Hematopoietic multipotent progenitor cell (in vitro differentiated cells): ENCODE measurements around the gene EXO5. TPM values are rescaled to one million over a fixed set of nuclear protein-coding genes. Genes with fewer than 3 reads are reported as not detected.
"Not testable (repeated sequence)": the region's sequence is repeated elsewhere in the genome, so short reads cannot be mapped to it uniquely, and the experiment has no call there.

Source experiments
- DNase-seq, 3 donors: peaks; one replicate each; pipeline ENCODE4 v3.0.0-alpha.2; 2011 to 2015; ENCODE audit warnings: low read depth in 2 of 3, low spot score in 2 of 3
- total RNA-seq: library from RNA; depleted of rRNA; stranded (reverse); fragments of >200 nt; gene quantifications from one replicate; pipeline ENCODE4 v1.2.3, GENCODE V29; 2012

The EXO5 gene
- 5.4 TPM for total RNA-seq

GRCh38 chr1:40508375-40509341 lies at the start of gene EXO5:
Gene EXO5 (plus strand): TSS chr1:40508767. CDS start chr1:40514545, 5,778 bp downstream.
- DNase-seq: peak; percentile 35 to 72 (median 71)

DNA sequence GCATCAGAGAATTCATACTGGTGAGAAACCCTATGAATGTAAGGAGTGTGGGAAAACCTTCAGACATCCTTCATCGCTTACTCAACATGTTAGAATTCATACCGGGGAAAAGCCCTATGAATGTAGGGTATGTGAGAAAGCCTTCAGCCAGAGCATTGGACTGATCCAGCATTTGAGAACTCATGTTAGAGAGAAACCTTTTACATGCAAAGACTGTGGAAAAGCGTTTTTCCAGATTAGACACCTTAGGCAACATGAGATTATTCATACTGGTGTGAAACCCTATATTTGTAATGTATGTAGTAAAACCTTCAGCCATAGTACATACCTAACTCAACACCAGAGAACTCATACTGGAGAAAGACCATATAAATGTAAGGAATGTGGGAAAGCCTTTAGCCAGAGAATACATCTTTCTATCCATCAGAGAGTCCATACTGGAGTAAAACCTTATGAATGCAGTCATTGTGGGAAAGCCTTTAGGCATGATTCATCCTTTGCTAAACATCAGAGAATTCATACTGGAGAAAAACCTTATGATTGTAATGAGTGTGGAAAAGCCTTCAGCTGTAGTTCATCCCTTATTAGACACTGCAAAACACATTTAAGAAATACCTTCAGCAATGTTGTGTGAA lies 45.5 kb upstream of the EXO5 start:
- peak in 1 of 3 donors; percentile 28 for DNase-seq

DNA sequence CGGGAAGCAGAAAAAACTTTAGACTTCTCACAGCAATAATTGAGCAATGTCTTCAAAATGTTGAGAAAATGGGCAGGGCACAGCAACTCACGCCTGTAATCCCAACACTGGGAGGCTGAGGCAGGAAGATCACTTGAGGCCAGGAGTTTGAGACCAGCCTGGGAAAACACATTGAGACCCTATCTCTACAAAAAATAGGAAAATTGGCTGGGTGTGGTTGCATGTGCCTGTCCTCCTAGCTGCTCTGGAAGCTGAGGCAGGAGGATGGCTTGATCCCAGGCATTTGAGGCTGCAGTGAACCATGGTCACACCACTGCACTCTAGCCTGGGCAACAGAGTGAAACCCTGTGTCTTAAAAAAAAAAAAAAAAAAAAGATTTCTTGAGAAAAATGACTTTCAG lies 39.2 kb upstream of the EXO5 start:
- no peak for DNase-seq

GRCh38 chr1:40475268-40475667 lies 33.3 kb upstream of the EXO5 start:
- no peak for DNase-seq

GRCh38 chr1:40476924-40477677 lies 31.5 kb upstream of the EXO5 start, which contains the start of gene ZFP69:
Gene ZFP69 (plus strand): TSS chr1:40477290. CDS start chr1:40479362, 2,072 bp downstream.
- peak in 2 of 3 donors; percentile 79 to 87 for DNase-seq

- peak in 1 of 3 donors; percentile 9 for DNase-seq
Measured at GRCh38 chr1:40477678-40478053, 30.9 kb upstream of the EXO5 start.

DNA sequence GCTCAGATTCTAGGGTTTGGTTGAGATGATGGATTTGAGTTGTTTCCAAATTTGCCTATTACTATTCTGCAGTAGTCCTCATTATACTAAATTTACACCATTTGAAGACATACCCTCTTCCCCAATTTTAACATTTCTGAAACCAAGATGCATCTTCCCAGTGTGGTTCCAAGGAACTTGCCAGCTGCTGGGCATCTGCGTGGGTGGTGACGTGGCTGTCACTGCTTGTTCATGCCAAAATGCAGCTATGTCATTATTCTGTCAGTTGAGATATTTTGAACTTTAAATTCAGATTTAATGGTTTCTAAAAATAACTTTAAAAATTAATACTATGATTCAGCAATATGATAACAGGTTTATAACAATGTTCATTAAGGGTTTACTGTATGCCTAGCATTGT lies 30.3 kb upstream of the EXO5 start:
- no peak for DNase-seq

DNA sequence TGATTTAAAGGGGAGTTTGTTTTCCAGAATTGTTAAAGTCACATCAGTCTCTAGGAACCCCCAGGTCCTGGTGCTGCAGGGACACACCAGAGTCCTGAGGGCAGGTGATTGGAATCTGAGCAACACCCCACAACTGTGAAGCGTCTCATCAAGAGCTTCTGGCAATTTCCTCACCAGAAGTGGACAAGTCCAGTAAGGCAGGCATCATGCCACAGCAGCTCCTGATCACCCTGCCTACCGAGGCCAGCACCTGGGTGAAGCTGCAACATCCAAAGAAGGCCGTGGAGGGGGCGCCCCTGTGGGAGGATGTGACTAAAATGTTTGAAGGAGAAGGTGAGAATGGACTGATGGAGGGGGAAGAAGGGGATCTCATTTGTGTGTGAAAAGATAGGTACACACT lies 29.4 kb upstream of the EXO5 start:
- DNase-seq: no peak

DNA sequence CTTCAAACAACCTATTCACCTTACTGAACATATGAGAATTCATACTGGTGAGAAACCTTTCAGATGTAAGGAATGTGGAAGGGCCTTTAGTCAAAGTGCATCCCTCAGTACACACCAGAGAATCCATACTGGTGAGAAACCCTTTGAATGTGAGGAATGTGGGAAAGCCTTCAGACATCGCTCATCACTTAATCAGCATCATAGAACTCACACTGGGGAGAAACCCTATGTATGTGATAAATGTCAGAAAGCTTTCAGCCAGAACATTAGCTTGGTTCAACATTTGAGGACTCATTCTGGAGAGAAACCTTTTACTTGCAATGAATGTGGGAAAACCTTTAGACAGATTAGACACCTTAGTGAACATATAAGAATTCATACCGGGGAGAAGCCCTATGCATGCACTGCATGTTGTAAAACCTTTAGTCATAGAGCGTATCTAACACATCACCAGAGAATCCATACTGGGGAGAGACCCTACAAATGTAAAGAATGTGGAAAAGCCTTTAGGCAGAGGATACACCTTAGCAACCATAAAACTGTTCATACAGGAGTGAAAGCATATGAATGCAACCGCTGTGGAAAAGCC lies 13.2 kb upstream of the EXO5 start:
- DNase-seq: peak in 1 of 3 donors; percentile 22

GRCh38 chr1:40502651-40503050 lies 5.9 kb upstream of the EXO5 start:
- DNase-seq: not testable (repeated sequence)

DNA sequence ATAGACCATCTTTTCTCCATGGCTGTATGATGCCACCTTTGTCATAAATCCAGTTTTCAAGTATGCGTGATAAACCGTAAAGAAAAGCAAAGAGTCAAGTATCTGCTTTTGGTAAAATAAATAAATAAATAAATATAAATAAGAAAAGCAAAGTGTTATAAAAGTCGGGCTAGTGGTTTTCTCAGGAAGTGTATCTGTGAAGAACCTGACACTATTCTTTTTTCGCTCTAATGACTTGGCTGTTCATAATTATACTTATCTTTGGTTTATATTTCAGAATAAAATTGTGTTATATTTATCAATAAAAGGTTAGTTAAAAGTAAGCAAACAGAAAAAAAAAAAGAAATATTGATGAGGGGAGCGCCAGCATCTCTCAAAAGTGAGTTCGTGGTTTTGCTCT lies 594 bp upstream of the EXO5 start:
- peak in 1 of 3 donors; percentile 3 for DNase-seq

DNA sequence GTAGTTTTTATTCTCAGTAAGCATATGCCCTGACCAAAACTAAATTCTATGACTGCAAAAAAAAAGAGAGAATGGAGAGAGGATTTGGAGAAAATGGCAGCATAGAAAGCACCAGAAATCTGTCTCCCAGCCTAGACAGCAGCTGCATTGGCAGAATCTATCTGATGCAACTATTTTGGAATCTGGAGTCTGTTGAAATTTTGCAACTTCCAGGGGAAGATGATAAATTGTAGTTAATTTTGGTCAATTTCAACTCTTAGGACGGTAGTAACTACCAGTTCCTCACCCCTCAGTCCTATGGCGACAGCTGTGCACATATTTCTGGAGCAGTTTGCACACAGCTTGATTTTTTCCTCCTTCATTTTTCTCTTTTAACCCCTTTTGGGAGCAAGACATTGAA lies 10.9 kb downstream of the EXO5 start:
- no peak for DNase-seq

DNA sequence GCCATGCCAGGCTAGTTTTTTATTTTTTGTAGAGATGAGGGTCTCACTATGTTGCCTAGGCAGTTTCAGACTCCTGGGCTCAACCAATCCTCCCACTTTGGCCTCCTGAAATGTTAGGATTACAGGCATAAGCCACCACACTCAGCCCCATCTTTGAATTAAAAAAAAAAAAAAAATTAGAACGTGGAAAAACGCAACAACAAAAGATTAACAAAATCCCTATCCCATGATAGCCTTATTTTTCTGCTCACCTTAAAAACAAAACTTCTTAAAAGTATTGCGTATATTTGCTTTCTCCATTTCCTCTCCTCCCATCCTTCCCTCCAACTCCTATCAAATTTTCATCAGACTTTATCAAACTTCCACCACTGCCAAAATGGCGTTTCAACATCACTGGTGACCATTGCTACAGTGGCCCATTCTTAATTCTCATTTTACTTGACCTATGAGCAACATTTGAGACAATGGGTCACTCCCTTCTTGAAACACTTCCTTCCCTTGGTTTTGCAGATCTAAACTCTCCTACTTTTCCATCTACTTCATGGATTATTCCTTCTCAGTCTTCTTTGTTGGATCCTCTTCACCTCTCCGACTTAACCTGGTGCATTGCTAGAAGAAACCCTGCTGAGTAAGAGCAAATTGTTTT lies 22.3 kb downstream of the EXO5 start:
- DNase-seq: peak in 1 of 3 donors; percentile 1

- peak; percentile 67 to 94 (median 94) for DNase-seq
Measured at GRCh38 chr1:40531381-40532061, 23.0 kb downstream of the EXO5 start, which contains the start of gene ZNF684. Gene ZNF684 (plus strand): TSS chr1:40531637. CDS start chr1:40533167, 1,530 bp downstream.

DNA sequence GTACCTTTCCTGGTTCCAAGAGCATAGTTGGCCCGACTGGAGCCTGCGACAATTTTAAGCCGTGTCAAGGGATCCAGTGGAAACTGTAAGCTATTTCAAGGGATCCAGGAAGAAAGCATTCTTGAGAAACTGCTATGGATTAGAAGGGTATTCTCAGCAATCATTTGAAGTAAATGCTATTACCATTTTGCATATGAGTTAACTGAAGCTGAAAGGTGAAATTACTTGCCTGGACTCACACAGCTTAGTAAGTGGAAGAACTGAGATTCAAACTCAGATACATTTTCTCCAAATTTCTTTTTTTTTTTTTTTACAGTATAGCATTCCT lies 23.5 kb downstream of the EXO5 start:
- no peak for DNase-seq

GRCh38 chr1:40532844-40533424 lies 24.4 kb downstream of the EXO5 start:
- DNase-seq: peak in 2 of 3 donors; percentile 52 to 73

DNA sequence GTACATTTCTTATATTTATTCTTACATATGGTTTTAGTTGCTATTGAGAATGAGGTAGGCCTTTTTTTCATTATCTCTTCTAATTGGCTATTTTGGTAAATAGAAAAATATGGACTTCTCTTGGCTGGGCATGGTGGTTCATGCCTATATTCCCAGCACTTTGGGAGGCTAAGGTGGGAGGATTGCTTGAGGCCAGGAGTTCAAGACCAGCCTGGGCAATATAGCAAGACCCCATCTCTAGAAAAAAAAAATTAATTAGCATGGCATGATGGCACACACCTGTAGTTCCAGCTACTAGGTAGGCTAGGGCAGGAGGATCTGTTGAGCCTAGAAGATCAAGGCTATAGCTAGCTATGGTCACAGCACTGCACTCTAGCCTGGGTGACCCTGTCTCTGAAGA lies 26.0 kb downstream of the EXO5 start:
- no peak for DNase-seq

- no peak for DNase-seq
Measured at GRCh38 chr1:40535732-40536131, 27.2 kb downstream of the EXO5 start.

GRCh38 chr1:40539338-40539737 lies 30.8 kb downstream of the EXO5 start:
- no peak for DNase-seq
